Activated CD4-positive, CD25-positive, alpha-beta regulatory T cell treated with anti-CD3 and anti-CD28 coated beads, Interleukin-2, amount 50 U/mL, for 24 hours (primary cell): ENCODE measurements around the gene DLGAP4.

Source experiments
- ATAC-seq, 2 donors: fragments of 150-1000 bp; cut with Tn5 transposase; one replicate each; pipeline ENCODE4 v1.10.0; 2021; ENCODE audit warnings: mild to moderate bottlenecking in 1 of 2, moderate library complexity in 1 of 2

The DLGAP4 gene

DNA sequence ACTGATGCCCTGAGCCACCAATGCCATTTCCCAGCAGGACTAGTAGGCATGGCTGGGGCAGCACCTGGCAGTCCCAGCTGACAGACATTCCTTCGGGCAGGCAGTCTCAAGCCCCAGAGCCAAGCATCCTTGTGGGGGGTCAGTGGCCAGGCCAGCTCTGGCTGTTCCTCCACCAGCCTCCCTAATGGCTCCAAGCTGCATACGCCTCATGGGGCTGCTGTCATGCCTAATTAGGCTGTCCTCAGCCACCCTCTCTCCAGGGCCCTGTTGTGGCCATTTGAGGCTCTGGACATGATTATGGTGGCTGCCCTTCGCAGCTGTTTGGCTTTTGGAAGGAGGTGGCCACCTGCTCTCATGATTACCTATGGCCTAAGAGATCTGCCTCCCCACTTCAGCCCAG is 79.4 kb downstream of the DLGAP4 start:
- no peak for ATAC-seq

DNA sequence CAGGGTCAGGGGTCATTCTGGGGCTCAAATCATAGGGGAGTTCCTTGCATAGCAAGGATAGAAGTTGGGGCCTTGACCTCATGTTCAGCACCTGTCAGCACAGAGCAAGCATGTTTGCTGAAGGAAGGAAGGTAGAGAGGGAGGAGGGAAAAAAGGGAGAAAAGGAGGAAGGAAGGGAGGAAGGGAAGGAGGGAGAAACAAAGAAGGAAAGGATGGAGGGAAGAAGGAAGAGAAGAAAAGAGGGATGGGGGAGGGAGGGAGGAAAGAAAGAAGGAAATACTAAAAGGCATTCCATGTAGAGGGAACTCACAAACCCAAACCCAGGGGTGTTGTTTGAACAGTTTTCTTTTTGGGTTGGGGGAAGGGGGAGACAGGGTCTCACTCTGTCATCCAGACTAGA is 80.1 kb downstream of the DLGAP4 start:
- no peak for ATAC-seq

DNA sequence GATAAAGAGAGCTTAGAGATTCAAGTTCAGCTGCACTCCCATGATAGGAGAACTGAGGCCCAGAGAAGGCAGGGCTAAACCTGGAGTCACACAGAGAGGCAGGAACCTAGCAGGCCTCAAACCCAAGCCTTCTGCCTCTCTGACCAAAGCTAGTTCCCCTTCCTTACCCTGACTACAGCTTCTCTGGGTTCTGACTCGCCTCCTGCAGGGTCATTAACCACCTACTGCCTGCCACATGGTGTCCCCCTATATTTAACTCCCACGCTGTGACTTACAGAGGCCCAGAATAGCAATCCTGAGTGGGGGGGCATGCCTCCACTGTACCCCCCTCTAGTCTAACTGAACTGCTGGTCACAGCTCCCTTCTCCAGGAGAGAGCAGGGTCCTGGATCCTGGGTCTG is 84.1 kb downstream of the DLGAP4 start:
- no peak for ATAC-seq

DNA sequence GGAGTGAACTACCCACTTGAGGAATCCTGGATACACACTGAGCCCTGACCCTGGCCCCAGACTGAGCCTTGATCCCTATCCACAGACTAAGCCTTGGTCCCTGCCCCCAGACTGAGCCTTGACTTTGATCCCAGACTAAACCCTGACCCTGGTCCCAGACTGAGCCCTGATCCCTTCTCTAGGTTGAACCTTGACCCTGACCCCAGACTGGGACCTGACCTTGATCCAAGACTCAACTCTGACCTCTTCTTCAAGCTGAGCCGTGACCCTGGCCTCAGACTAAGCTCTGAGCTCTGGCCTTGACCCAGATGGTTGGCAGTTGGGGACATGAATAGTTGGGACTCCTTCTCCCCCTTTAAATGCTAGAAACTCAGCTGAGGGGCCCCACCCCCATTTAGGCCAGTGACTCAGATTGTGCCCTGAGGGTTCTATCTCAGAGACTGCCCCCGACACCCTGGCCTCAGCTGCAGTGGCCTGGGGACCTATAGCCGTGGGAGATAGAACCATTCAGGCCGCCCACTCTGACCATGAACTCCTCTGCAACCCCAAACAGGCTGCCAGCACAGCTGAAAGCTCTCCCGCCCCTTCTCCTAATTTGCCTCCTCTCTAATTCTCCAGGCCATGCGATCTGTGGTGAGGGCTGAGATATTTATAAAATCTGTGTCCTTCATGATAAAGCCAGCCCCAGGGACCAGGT is 84.7 kb downstream of the DLGAP4 start:
- ATAC-seq, result no peak

DNA sequence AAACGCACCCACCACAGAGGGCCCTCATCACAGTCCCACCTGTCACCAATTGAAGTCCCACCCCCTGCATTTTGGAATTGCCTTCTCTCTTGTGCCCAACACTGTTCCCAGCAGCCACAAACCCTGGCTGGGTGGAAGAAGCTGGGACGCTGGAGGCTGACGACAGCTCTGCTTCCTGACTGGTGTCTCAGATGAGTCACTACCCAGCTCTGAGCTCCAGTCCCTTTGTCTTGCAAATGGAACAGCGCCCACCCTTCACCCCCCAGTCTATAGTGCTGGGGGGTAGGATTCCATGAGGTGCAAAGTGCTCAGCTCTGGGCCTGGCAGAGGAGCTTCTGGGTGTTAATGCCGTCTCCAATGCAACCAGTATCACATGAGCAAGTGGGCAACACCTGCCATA is 85.3 kb downstream of the DLGAP4 start:
- no peak for ATAC-seq

DNA sequence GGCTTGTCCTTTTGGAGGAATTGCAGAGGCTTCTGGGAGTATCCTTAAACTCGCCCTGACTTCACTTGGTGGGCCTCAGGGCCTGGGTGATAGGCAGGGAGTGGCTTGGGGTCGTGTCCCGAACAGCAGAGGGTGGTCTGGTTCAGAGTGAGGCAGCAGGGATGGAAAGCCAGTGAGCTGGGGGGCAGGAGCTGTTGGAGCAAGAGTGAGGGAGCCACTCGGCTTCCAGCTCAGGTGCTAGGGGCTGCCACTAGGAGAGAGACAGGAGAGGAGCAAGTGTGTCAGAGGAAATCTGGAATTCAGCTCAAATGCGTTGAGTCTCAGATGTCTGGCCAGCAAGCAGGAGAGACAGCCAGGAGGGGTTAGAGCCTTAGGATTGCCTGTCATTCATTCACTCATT is 85.8 kb downstream of the DLGAP4 start:
- ATAC-seq, result no peak

DNA sequence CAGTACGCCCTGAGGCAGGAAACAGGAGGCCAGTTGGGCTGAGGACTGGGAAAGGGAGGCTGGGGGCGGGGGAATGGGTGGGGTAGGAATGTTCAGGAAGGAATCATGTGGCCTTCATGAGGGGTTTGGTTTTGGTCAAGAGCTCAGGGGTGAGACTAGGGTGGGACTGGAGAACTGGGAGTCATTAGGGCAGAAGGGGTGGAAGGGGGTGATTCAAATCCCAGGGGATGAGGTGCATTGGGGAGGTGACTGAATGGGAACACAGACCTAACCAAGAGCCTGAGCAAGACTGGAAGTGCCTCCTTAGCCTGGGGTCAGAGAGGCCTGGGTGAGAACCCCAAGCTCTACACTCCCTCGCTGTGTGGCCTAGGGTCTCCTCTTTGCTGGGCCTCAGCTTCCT is 86.8 kb downstream of the DLGAP4 start:
- no peak for ATAC-seq

DNA sequence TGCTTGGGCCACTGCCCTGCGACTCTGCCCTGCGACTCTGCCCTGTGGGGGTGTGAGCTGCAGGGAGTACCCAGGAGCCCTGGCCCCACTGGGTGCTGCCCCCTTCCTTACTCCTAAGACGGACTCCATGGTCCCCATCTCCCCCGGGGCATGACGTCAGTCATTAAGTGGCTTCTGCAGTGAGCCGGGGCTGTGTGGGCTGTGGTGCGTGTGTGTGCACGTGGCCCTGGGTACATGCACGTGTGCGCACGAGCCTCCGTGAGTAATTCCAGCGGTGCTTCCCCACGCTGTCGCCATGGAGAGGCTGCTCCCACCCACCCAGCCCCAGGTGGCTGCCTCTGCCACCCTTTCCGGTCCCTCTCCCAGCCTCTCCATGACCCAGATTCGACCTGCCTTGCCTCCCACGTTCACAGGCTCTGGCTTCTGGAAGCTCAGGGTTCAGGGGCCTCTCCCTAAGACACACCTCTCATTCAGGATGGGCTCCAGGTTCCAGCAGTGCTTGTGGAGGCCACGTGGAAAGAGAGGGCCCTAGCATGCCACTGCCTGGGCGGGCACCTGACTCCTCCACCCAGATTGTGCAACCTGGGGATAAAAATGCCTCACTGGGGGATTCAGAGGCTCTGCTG is 88.3 kb downstream of the DLGAP4 start:
- ATAC-seq, result no peak

DNA sequence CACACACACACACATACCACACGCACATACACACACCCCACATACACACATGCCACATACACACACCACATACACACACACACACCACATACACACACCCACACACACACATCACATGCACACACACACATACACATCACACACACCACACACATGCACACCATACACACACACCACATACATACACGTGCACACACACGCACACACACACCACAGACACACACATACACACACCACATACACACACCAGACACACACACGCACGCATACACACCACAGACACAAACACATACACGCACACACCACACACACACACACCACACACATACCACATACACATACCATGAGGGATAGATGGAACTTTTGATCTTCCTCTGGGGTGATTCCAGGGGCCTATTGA is 90.2 kb downstream of the DLGAP4 start:
- ATAC-seq, result no peak

DNA sequence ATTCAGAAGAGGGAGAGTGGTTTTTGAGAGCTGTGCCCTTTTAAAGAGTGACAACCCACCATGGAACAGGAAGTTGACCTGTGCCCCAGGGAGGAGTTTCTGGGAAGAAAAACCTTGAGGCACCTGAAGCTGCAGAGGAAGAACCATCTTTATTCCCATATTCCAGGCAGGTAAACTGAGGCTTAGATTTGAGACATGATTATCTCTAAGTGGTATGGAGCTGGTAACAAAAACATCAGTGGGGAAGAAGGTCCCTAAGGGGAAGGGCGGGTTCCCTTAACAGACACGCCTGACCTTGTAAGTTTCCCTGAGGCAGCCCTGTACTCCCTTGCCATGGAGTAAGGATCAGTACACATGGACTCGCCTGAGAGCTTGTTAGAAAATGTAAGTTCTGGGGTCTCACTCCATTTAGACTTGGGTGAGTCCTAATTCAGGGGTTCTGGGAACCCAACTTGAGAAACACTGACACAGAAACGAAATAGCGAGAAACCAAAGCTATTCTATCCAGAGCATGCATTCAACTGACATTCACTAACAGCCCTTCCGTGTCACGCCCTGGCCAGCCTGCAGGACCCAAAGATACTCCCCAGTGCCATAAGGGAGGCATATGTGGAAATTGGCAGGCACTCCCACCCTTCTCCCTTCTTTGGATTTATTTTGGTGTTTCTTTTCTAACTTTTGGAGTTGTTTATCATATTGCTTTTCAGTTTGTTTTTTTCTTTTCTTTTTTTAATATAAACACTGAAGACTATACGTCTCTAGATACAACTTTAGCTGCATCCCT is 90.9 kb downstream of the DLGAP4 start:
- ATAC-seq, result no peak

DNA sequence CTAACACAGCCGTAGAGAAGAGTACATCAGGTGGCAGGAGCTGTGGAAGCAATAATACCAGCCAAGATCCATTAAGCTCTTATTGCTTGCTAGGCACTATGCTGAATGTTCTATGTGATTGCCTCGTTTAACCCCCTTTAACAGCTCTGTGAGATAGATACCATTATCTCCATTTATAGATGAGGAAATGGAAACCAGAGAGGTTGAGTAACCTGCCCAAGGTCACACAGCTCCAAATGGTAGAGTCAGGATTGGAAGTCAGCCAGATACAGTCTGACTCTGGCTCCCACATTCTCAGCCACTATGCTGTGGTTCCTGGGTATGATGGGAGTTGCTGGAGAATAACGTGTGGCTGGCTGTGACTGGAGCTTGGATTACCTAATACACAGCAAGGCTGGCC is 92.4 kb downstream of the DLGAP4 start:
- ATAC-seq, result no peak

DNA sequence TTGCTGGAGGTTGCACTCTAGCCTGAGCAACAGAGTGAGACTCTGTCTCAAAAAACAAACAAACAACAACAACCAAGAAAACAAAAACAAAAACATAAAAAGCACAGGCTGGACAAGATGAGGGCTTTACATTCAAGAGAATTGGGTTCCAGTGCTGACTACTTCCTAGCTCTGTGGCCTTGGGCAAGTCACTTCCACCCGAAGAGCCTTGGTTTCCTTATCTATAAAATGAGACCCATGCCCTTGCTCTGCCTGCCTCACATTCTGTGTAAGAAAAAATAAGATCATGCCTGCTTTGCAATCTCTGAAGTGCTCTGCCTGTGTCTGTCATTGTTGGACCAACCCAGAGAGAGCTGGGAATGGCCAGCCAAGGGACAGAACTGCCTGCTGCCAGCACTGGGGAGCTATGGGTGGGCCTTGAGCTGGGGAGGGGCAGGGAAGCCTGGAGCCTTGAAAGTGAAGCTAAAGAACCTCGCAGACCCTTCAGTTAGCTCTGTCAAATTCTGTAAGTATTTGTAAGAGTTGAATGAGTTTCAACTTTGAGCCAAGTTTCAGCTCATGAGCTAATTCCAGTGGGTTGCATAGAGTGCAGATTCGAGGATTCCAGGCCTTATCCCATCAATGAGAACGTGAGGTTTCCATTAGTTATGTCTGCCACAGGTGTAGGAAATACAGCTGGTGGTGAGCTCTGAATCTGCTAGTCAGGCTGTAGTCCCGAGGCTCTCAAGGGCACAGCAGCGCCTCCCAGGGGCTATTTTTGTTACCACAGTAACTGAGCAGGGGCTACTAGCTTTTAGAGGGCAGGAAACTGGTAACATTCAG is 93.2 kb downstream of the DLGAP4 start:
- no peak for ATAC-seq

DNA sequence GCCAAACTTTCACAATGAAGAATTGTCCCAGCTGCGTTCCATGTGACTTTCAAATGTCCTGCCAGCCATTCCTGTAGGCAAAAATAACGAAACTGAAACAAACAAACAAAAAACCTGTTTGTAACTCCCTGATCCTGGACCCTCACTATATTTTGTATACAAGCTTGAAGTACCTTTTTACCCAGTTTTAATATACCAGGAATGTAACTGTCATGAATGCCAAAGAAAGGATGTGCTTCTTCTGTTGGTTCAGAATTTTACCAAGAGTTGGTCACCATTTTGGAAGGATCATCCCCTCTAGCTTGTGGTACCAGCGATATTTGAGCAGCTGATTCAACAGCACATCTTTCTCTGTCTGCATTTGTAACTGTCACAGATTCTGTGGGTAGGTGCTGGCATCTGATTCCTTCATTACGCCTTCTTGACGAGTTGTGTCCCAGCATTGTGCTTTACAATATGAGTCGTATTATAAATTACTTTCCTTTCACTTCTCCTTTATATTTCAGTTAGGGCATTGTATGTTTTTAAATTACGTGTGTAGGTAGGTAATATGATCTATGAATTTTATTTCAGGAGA is 93.9 kb downstream of the DLGAP4 start:
- no peak for ATAC-seq

DNA sequence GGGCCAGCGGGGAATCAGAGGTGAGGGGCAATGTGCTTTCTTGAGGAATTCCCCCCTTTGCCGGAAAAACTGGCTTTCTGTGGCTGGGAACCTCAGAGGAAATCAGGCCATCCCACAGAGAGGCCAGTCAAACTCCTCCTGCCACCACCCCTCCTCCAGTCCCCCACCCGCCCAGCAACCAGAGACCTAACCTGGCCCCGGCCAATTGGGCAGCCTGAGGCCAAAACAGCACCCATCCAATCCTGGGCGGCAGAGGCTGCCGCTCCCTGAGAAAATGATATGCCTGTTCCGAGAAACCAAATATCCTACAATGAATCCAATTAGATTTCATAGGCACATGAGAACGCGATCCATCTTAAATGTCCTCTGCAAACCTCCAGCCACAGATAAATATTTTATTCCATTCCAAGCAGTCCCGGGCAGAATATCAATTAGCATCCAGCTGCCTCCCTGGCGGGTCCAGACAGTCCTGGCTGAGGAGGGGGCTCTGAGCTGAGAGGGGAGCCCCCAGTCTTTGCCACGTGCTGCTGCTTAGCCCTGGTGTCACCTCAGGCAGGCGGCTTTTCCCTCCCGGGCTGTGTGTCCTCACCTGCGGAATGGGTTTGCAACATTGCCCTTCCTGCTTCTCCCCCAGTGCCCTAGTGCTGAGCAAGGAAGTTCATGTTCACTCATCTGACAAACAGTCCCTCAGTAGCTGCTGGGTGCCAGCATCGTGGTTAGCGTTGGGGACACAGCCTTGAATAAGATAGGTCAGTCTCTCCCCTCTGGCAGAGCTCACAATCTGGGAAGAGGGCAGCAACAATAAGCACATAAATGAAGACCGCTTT is 95.0 kb downstream of the DLGAP4 start:
- no peak for ATAC-seq

DNA sequence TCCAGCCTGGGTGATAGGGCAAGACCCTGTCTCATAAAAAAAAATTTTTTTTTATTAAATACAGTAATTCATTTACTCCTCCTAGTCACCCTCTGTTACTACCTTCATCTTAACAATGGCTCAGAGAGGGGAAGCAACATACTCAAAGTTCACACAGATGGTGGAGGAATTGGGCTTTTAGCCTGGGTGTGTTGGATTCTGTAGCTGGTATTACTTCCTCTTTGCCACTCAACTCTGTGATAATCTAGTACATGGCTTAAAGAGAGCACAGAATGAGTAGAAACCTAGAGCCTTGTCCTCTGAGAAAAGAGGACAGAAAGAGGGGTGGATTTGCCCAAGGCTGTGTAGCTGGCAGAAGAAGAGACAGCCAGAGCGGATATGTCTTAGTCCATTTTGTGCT is 96.6 kb downstream of the DLGAP4 start:
- no peak for ATAC-seq

DNA sequence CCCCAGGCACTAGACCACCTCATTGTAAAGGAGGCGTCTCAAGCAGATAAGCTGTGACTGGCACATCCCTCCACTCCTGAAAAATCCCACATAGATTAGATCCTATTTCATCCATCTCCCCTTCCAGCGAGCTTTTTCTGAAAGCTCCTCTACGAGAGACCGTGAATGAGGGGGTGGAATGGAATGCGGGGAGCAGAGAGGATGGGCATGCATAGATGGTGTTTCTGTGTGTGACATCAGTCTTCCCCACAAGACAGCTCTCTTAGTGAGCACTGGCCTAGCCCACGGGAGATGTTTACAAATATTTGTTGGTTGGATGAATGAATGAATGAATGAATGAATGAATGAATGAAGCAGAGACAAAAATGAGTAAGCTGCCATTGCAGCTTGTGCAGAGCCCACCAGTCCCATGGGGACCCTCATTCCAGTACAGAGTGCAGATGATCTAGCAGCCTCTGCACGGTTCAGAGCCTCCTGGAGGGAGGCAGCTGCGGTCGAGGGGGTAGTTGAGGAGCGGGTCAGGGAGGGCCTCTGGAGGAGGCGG is 98.4 kb downstream of the DLGAP4 start:
- ATAC-seq, result no peak

DNA sequence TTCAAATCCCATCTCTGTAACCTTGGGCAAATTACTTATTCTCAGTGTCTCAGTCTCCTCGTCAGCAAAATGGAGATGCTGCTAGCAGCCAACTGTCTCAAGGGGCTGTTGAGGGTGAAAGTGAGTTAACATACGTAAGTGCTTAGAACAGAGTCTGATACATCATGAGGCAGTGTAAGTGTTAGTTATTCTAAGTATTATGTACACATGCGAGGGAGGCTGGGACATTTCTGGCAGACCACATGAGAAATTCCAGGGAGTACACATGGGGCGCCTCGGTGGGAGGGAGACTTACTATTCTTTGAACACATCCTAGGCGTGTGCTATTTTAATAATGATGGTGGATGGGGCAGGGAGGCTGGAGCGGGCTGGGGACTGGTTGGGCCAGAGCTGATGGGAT is 99.1 kb downstream of the DLGAP4 start:
- ATAC-seq, result no peak

DNA sequence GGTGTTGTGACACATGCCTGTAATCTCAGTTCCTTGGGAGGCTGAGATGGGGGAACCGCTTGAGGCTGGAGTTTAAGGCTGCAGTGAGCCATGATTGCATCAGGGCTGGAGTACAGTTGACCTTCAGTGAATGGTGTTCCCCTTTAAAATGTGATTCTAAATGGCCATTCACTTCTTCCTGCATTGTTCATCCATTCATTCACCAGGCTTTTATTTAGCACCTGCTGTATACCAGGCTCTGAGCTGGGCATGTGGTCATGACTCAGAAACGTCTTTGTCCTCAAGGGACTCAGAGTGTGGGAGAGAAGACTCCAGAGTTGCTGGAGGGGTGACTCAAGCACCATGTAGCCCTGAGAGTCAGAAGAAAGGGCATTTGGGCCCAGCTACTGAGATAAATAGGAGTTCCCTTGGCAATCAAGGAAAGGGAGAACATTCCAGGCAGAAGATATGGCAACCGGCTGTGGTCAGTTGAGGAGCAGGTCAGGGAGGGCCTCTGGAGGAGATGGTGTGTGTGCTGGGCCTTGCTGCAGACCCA is 101.1 kb downstream of the DLGAP4 start:
- ATAC-seq, result no peak

DNA sequence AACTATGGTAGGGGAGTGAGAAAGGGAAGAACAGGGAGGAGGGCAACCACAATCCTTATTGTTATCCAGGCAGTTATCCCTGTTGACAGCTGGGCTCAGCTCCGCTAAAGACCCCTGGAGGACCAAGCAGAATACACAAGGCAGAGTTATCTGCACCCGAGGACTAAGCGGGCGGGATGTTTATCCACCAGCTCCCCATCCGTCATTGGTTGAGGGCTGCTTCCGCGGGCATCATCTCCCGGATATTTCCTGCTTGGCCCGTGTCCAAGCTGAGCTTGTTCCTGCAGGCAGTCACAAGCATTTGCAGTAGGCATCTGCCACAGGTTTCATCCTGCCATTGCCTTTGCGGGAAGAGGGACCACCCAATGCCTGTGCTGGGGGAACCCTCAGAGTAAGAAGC is 102.1 kb downstream of the DLGAP4 start:
- no peak for ATAC-seq

DNA sequence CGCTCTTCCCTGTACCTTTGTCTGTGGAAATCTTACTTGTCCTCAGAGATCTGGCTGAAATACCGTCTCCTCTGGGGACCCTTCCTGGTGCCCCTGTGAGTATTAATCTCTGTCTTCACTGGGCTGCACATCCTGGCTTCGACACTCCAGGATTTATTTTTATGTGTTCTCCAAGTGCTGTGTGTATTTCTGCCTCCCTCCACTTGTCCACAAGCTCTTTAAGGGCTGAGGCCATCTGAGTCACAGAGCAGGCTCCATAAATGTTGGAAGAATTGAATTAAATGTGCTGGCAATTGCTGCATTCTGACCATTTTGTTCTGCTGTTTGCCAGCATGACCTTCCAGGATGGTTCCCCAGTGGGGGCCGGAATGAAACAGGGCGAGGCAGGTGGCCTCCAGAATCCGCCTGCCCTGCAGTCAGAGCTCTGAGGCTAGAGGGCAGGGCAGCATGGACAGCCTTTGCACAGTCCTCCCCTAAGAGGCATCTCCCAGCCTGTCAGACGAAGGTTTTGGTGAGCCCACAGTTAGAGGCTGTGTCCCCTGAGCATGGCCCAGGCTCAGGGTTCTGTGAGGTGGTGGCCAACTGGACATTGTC is 105.8 kb downstream of the DLGAP4 start:
- no peak for ATAC-seq

DNA sequence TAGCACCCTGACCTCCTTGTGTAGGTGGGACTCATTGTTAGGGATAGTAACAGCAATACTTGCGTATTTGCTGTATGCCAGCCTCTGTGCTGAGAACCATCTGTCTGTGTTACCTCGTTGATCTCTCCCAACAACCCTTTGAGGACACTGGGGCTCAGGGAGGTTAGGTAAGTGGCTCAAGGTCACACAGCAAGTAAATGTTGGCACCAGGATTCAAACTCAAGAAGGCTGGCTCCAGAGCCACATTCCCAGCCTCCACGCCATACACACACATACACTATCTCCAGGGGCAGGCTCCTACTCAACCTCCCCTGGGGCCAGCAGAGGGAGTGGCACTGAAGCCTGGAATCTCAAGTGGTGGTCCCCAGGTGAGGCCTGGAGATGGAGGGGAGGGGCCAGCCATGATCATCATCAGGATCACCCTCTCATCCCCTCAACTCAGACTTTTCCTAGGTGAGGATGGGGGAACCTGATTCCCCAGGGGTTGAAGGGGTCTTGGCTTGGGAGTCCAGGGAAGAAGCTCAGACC is 109.4 kb downstream of the DLGAP4 start:
- no peak for ATAC-seq
